Aorta (tissue), 5 donors: ENCODE data around the gene SRRM4. TPM values are rescaled to one million over a fixed set of nuclear protein-coding genes. Genes with fewer than 3 reads are reported as not detected.

Experiments
- ATAC-seq: fragments of 200-7000 bp; cut with Tn5 transposase; one replicate; pipeline ENCODE4 v1.9.1; 2022; ENCODE audit warnings: moderate library complexity; ENCODE audit not compliant: low FRiP score
- DNase-seq, 2 donors: peaks; one replicate each; pipeline ENCODE4 v3.0.0-alpha.2; 2020
- H3K27ac ChIP-seq, 2 donors: one replicate each; pipeline ENCODE4 v1.5.1; 2013; ENCODE audit warnings: low read length in 2 of 2, mild to moderate bottlenecking in 2 of 2, moderate library complexity in 2 of 2, control low read depth in 1 of 2, inconsistent platforms in 1 of 2, low read depth in 1 of 2
- H3K27me3 ChIP-seq, 2 donors: one replicate each; pipeline ENCODE4 v1.6.1; 2013; ENCODE audit warnings: control low read depth in 1 of 2, low read length in 1 of 2, mild to moderate bottlenecking in 1 of 2, moderate library complexity in 1 of 2; ENCODE audit not compliant: insufficient read depth in 2 of 2, control insufficient read depth in 1 of 2
- H3K36me3 ChIP-seq, 2 donors: one replicate each; pipeline ENCODE4 v1.6.1; 2013; ENCODE audit warnings: control low read depth in 1 of 2, low read length in 1 of 2, mild to moderate bottlenecking in 1 of 2; ENCODE audit not compliant: insufficient read depth in 2 of 2, control insufficient read depth in 1 of 2
- H3K4me1 ChIP-seq, 2 donors: one replicate each; pipeline ENCODE4 v1.6.1; 2013; ENCODE audit warnings: low read length in 2 of 2, control low read depth in 1 of 2, mild to moderate bottlenecking in 1 of 2, moderate library complexity in 1 of 2; ENCODE audit not compliant: insufficient read depth in 2 of 2, control insufficient read depth in 1 of 2
- H3K4me3 ChIP-seq, 2 donors: one replicate each; pipeline ENCODE4 v1.5.1; 2013; ENCODE audit warnings: low read length in 2 of 2, control low read depth in 1 of 2, mild to moderate bottlenecking in 1 of 2
- H3K9me3 ChIP-seq: one replicate; pipeline ENCODE4 v1.6.1; 2013; ENCODE audit warnings: mild to moderate bottlenecking, low read length; ENCODE audit not compliant: control insufficient read depth
- WGBS, 2 donors: extraction: QIAGEN DNeasy Blood & Tissue Kit; methylation state at CpG; one replicate each; pipeline ENCODE4 v1.1.7; 2013; 5-methylcytosine and 5-hydroxymethylcytosine counted together
- intact Hi-C, 2 donors: fragments of 100-400 bp; cut with DNase I; formaldehyde crosslinking; loops; one replicate each; pipeline versions ENCODE4 v1.14.2 to v1.15.0; 2022
- polyA plus RNA-seq, 2 donors: library from polyadenylated mRNA; stranded (reverse); fragments of 200-250 nt; gene quantifications; one replicate each; pipeline ENCODE4 v1.2.3, GENCODE V29; 2013
- total RNA-seq, 2 donors: library from RNA; stranded (reverse); fragmentation: NEBNext Ultra II Directional; extraction: Animal tissue kit (Norgen Biotek cat#: 25700); gene quantifications; one replicate each; pipeline ENCODE4 v1.2.1, GENCODE V29; 2021
- donor health status: healthy with polysubstance abuse.
- donor health status: Bipolar disorder and iron deficiency.
- donor health status: DM: no; HTN: no; CAD: no.
- donor health status: DM: no; HTN: no; CAD: no.
- donor health status: DM: yes; HTN: yes; CAD: no.

SRRM4 gene
- total and polyA plus RNA-seq, 4 donors, result 0.13 to 0.88 (median 0.25) TPM

GRCh38 chr12:119211884-119212283 is 230.5 kb downstream of the SRRM4 start:
- no peak for ATAC-seq
- Histone ChIP-seq H3K4me1 (no peaks in the 10 kb centered on the region), H3K27me3 (no peaks in the 10 kb centered on the region), H3K9me3 (no peaks in the 10 kb centered on the region), H3K36me3 (no peaks in the 10 kb centered on the region), H3K4me3 (no peak overlapping the region), H3K27ac (no peak overlapping the region)
- WGBS, 2 donors, result 70% methylated on average over 13 of the region's 13 CpGs
- no peak for DNase-seq
- intact Hi-C loops, result loop anchor here in 1 of 2 donors (10.0 kb wide), 1 partner anchor 203 kb away; no protein-coding TSS in a partner anchor

Other genes with a start within 250 kb of the SRRM4 start
- gene HSPB8, start 197.4 kb downstream of the SRRM4 start, total RNA-seq, result 100 to 1,000 TPM in 1 of 2 donors, 10 to 100 TPM in 1; 88.4 to 381 TPM
- 10 to 100 TPM; 49.0 to 99.4 TPM for gene HSPB8, start 197.4 kb downstream of the SRRM4 start, polyA plus RNA-seq